Immature natural killer cell (primary cell): ENCODE data around the gene DCC. TPM values are rescaled to one million over a fixed set of nuclear protein-coding genes. Genes with fewer than 3 reads are reported as not detected.

ENCODE experiments used
- DNase-seq, 3 donors: peaks; one replicate each; pipeline ENCODE4 v3.0.0; 2022; ENCODE audit warnings: mixed read lengths in 1 of 3
- H3K27ac Mint-ChIP-seq, 6 donors: one replicate each; pipeline ENCODE4 v1.8.0; 2020; ENCODE audit warnings: mixed read lengths in 6 of 6, mild to moderate bottlenecking in 5 of 6, inconsistent platforms in 4 of 6, moderate library complexity in 3 of 6
- H3K27me3 Mint-ChIP-seq, 3 donors: one replicate each; pipeline ENCODE4 v1.8.0; 2020 to 2021; ENCODE audit warnings: low read depth in 3 of 3, mild to moderate bottlenecking in 3 of 3, mixed read lengths in 3 of 3, moderate library complexity in 3 of 3, inconsistent platforms in 1 of 3
- H3K36me3 Mint-ChIP-seq, 3 donors: one replicate each; pipeline ENCODE4 v1.8.0; 2020; ENCODE audit warnings: mixed read lengths in 3 of 3, inconsistent platforms in 2 of 3, mild to moderate bottlenecking in 2 of 3
- H3K4me1 Mint-ChIP-seq, 2 donors: one replicate each; pipeline ENCODE4 v1.8.0; 2020; ENCODE audit warnings: inconsistent platforms in 2 of 2, mild to moderate bottlenecking in 2 of 2, mixed read lengths in 2 of 2, moderate library complexity in 1 of 2
- H3K4me3 Mint-ChIP-seq, 5 donors: one replicate each; pipeline ENCODE4 v1.8.0; 2020; ENCODE audit warnings: mild to moderate bottlenecking in 5 of 5, mixed read lengths in 5 of 5, inconsistent platforms in 3 of 5, moderate library complexity in 3 of 5
- H3K9me3 Mint-ChIP-seq, 6 donors: one replicate each; pipeline ENCODE4 v1.8.0; 2020; ENCODE audit warnings: mild to moderate bottlenecking in 6 of 6, mixed read lengths in 6 of 6, inconsistent platforms in 4 of 6, moderate library complexity in 3 of 6
- polyA plus RNA-seq, 3 donors: library from polyadenylated mRNA; unstranded; fragments of 300-500 nt; fragmentation: Illumina TruSeq; gene quantifications; one replicate each; pipeline ENCODE4 v1.2.3, GENCODE V29; 2021

The DCC gene
- polyA plus RNA-seq, 3 donors from 2014 or later = not detected

DNA sequence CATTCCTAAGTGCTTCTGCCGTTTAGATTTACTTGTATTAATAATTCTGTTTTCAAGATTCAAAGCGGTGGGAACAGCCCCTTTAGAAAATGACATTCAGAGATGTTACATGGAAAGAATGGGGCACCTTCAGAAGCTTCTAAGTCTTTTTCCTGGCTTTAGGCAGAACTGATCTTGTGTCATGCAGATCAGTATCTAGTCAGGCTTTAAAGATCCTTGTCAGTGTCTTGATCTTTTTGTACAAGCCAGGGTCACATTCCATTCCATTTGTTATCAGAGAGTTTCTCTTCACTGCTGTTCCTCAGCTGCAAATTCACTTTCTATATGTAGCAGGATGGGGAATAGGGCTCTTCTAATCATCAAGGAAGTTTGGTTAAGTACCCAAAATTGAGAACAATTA, 275.3 kb downstream of the DCC start:
- no peaks in the 10 kb centered on the region for H3K36me3 Mint-ChIP-seq
- no peak for DNase-seq
- no peak overlapping the region for H3K27ac Mint-ChIP-seq

DNA sequence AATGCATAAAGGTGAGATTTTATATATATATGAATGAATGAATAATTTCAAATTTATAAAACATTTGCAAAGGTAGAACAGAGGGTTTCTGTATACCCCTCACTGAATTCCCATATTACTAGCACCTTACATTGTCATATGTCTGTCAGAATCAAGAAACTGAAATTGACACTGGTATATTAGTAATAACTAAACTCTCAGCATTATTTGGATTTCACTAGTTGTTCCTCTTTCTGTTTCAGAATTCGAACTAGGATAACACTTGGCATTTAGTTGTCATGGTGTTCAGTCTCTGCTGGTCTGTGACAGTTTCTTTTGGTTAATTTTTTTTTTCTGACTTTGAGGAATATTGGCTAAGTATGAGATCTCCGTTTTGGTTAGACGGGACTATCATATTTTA, 275.9 kb downstream of the DCC start:
- no peak overlapping the region for H3K4me3 Mint-ChIP-seq
- H3K27ac Mint-ChIP-seq = no peak overlapping the region
- DNase-seq = no peak
- H3K36me3 Mint-ChIP-seq = no peaks in the 10 kb centered on the region
- no peaks in the 10 kb centered on the region for H3K4me1 Mint-ChIP-seq
- no peaks in the 10 kb centered on the region for H3K27me3 Mint-ChIP-seq
- H3K9me3 Mint-ChIP-seq = peaks cover 0 to 12% (median 5%) of the 10 kb centered on the region in 6 donors

More for the DNA sequence above, 275.3 kb downstream of the DCC start:
- H3K4me1 Mint-ChIP-seq = no peaks in the 10 kb centered on the region
- H3K9me3 Mint-ChIP-seq = peaks cover 0 to 13% (median 4%) of the 10 kb centered on the region in 6 donors
- no peak overlapping the region for H3K4me3 Mint-ChIP-seq
- no peaks in the 10 kb centered on the region for H3K27me3 Mint-ChIP-seq

DNA sequence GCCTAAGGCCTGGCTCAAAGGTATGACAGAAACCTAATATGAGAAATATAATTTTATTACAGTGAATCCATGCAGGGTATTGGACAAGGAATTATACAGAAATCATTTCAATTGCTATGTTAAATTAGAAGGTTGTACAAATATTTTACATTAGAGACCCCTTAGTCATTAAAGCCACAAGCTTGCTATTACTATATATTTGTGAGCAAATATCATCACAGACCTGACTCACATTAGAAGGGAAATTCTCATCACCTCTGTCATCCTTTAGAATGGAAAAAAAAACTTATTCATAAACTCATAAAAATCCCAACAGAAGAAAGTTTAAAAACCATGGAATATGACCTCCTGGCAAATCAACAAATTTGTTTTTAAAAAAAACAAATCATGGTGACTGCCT, 277.9 kb downstream of the DCC start:
- no peaks in the 10 kb centered on the region for H3K27me3 Mint-ChIP-seq
- peaks cover 3 to 12% (median 7%) of the 10 kb centered on the region in 6 donors for H3K9me3 Mint-ChIP-seq
- no peaks in the 10 kb centered on the region for H3K36me3 Mint-ChIP-seq
- no peaks in the 10 kb centered on the region for H3K4me1 Mint-ChIP-seq
- H3K4me3 Mint-ChIP-seq = no peak overlapping the region
- H3K27ac Mint-ChIP-seq = no peak overlapping the region
- no peak for DNase-seq

DNA sequence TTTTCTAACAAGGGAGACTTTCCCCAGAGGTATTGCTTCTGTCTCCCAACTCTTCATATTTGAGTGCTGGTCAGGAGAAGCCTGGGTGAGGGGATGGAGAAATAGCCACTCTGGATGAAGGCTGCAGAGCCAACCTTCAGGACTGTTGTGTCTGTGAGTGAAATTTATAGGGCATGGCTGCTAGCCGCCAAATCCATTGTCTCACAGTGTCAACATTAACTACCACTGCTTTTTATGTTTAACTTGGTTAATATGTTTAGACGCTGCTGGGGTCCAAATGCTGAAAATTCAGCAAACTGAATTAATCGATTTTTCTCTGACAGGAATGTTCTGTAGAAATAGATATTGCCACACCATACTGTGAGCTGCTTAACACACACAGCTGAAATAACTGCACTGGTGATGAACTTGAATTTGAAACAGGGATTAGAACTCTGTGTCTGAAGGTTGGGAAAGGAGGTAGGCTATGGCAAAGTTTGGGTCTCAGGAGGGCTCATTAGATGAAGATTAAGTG, 281.0 kb downstream of the DCC start:
- Mint-ChIP-seq H3K4me1 (no peaks in the 10 kb centered on the region), H3K27ac (no peak overlapping the region), H3K9me3 (peaks cover 3 to 15% (median 7%) of the 10 kb centered on the region in 6 donors), H3K36me3 (no peaks in the 10 kb centered on the region), H3K27me3 (no peaks in the 10 kb centered on the region), H3K4me3 (no peak overlapping the region)
- no peak for DNase-seq

DNA sequence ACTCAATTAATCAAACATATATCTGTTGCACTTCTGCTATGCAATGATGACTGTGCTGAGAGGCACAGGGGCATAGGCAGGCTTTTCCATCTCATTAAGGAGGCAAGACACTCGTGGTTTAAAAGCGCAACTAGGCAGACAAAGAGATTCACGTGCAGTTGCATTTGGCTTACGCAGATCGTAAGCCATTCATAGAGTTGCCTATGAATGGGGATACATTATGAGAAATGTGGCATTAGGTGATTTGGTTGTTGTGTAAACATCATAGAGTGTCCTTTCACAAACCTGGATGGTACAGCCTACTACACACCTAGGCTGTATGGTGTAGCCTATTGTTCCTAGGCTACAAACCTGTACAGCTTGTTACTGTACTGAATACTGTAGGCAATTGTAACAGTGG, 284.7 kb downstream of the DCC start:
- Mint-ChIP-seq H3K4me1 (no peaks in the 10 kb centered on the region), H3K27me3 (no peaks in the 10 kb centered on the region), H3K9me3 (peaks cover 2 to 13% (median 6%) of the 10 kb centered on the region in 6 donors), H3K36me3 (no peaks in the 10 kb centered on the region), H3K27ac (no peak overlapping the region), H3K4me3 (no peak overlapping the region)
- no peak for DNase-seq

DNA sequence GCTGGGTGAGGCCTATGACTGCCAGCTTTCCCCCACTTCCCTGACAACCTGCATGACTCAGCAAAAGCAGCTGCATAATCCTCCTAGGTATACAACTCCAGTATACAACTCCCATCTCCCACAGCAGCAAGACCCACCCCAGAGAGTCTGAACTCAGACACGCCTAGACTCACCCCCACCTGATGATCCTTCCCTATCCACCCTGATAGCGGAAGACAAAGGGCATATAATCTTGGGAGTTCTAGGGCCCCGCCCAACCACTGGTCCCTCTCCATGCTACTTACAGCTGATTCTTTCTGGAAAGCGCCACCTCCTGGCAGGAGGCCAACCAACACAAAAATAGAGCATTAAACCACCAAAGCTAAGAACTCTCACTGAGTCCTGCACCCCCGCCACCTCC, 296.5 kb downstream of the DCC start:
- Mint-ChIP-seq H3K4me3 (no peak overlapping the region), H3K36me3 (no peaks in the 10 kb centered on the region), H3K9me3 (peaks cover 6 to 42% (median 9%) of the 10 kb centered on the region in 6 donors), H3K27ac (no peak overlapping the region), H3K4me1 (no peaks in the 10 kb centered on the region), H3K27me3 (peaks cover 0 to 3% (median 2%) of the 10 kb centered on the region in 3 donors)
- no peak for DNase-seq

DNA sequence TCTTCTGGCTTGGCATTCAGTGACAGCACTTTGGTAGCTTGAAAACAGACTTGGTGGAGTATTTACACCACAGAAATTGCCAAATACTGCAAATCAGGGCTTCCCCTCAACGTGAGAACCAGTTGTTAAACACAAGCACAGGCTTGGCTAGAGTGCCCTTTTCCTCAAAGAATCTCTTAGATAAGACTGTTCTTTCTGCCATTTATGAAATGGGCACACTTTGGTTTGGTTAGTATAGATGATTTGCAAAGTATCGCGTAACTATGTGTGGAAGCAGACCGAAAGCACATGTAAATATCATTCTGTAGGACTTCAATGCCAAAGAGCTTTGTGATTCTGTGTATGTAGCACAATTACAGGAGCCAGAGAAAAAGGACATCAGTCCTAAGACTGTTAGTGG, 308.2 kb downstream of the DCC start:
- no peaks in the 10 kb centered on the region for H3K4me1 Mint-ChIP-seq
- H3K9me3 Mint-ChIP-seq = peaks cover 0 to 21% (median 7%) of the 10 kb centered on the region in 6 donors
- no peak for DNase-seq
- no peaks in the 10 kb centered on the region for H3K27me3 Mint-ChIP-seq
- no peak overlapping the region for H3K27ac Mint-ChIP-seq
- no peak overlapping the region for H3K4me3 Mint-ChIP-seq
- H3K36me3 Mint-ChIP-seq = no peaks in the 10 kb centered on the region

DNA sequence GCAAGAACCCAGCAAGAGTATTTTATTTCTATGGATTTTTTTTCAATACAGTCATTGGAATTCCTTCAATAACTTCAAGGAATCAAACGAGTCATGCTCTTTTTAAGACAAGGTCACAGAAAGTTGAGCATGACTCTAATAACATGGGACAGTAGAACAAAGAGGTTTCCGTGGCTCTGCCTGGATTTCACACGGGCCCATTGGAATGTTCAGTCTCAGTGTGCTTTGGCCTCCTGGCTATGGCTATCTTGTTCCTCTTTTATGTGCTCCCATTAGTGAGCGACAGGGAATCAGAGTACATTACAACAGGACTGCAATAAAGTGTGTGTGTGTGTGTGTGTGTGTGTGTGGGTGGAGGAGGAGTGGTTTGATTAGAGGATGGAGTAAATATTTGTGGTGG, 312.4 kb downstream of the DCC start:
- Mint-ChIP-seq H3K36me3 (no peaks in the 10 kb centered on the region), H3K27me3 (no peaks in the 10 kb centered on the region), H3K4me3 (no peak overlapping the region), H3K4me1 (no peaks in the 10 kb centered on the region), H3K27ac (no peak overlapping the region), H3K9me3 (peaks cover 0 to 14% (median 3%) of the 10 kb centered on the region in 6 donors)
- no peak for DNase-seq

DNA sequence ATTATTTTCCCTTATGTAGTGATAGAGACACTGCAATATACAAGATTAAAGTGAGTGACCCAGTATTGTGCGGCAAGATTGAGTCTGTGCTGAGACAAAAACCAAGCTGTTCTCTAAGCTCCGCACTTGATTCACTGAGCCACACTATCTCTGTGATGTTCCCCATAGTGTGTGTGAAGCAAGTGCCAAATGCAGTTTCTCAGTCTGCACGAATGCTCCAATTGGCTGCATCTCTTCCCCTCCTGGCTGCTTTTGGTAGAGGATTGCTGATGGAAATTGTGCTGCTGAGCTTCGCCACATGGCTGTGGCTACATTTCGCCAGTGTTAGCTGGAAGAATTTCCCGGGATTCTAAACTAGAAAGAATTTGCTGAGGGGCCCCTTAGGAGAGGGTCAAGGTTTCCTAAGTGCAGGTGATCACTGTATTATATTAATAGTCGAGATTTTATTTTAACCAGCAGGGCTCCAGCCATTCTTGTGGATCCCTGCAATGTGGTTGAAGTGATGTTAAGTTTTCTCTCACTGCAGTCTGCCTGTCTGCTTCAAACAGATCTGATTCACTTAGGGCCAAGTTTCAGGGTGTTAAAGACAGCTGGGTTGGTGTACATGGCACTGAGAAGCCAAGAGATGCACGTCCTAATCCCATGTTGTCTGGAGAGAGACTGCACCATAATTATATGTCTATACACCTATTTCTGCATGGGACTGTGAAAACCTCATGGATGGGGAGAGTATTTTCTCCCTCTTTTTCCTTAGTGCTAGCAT, 317.2 kb downstream of the DCC start:
- Mint-ChIP-seq H3K4me1 (no peaks in the 10 kb centered on the region), H3K4me3 (no peak overlapping the region), H3K9me3 (peaks cover 3 to 16% (median 5%) of the 10 kb centered on the region in 6 donors), H3K27me3 (no peaks in the 10 kb centered on the region), H3K27ac (no peak overlapping the region), H3K36me3 (no peaks in the 10 kb centered on the region)
- no peak for DNase-seq

DNA sequence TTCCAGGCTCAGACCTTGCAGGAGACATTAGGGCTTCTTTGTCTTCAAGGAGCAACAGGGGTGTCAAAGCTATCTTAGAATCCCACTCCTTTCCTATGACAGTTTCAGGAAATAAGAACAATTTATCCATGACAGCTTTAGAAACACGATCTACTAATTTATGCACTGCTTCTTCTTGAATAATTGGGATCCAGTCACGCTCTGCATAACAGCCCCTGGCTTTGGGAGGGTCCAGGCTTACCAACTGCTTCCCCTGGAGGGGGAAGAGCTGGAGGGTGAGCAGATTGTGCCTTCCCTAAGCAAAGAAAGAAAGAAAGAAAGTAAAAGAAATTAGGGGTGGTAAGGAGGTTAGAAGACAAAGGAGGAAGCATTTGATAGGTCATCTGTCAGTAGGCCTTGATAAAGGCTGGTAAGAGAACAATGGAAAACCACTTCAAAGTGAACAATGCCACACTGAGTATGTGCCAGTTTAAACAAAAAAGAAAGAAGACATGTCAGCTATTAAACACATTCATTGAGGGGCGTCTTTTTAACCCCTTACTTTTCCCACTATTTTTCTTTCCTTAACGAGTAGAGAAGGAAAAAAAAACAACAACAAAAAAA, 327.6 kb downstream of the DCC start:
- H3K36me3 Mint-ChIP-seq = no peaks in the 10 kb centered on the region
- peaks cover 0 to 5% (median 0%) of the 10 kb centered on the region in 3 donors for H3K27me3 Mint-ChIP-seq
- DNase-seq = no peak
- peaks cover 3 to 24% (median 6%) of the 10 kb centered on the region in 6 donors for H3K9me3 Mint-ChIP-seq
- H3K27ac Mint-ChIP-seq = no peak overlapping the region
- no peaks in the 10 kb centered on the region for H3K4me1 Mint-ChIP-seq
- no peak overlapping the region for H3K4me3 Mint-ChIP-seq

DNA sequence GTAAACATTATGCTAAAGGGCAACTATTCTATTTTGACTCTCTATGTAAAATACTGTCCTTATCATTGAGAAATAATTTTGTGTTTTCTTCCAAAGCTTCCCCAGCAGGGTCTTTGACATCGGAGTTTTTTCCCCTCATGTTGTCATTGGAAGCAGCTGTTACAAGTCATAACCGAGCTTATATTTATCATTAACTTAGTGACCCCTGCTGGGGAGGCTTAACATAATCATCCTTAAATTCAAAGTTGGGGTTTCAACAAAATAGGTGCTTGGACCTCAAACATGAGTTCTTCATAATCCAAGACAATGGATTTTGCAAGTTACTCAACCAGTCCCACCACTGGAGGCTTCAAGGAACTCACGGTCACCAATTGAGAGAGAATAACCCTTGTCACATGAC, 330.9 kb downstream of the DCC start:
- Mint-ChIP-seq H3K9me3 (peaks cover 3 to 10% (median 6%) of the 10 kb centered on the region in 6 donors), H3K36me3 (no peaks in the 10 kb centered on the region), H3K27me3 (peaks cover 2 to 5% (median 4%) of the 10 kb centered on the region in 3 donors), H3K4me3 (no peak overlapping the region), H3K4me1 (no peaks in the 10 kb centered on the region), H3K27ac (no peak overlapping the region)
- no peak for DNase-seq

DNA sequence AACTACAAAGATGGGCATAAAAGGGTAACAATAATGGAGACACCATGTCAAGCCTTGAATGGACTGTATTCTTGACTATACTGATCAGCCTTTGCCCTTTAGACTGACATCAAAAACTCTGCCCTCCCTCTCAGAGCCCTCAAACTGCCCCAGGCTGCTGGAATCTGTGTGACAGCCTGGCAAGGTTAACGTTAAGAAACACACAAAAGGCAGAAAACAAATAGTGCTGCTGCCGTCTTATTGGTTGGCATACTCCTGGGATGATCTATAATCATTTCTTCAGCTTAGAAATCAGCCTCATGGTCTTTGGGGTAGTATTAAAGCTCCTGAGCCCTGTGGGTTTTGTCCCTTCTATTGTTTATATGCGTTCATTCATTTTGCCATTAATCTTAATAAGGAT, 338.0 kb downstream of the DCC start:
- no peak for DNase-seq
- H3K27ac Mint-ChIP-seq = no peak overlapping the region
- H3K9me3 Mint-ChIP-seq = peaks cover 0 to 5% (median 2%) of the 10 kb centered on the region in 6 donors
- no peak overlapping the region for H3K4me3 Mint-ChIP-seq
- no peaks in the 10 kb centered on the region for H3K4me1 Mint-ChIP-seq
- no peaks in the 10 kb centered on the region for H3K36me3 Mint-ChIP-seq
- peaks cover 0 to 4% (median 2%) of the 10 kb centered on the region in 3 donors for H3K27me3 Mint-ChIP-seq

DNA sequence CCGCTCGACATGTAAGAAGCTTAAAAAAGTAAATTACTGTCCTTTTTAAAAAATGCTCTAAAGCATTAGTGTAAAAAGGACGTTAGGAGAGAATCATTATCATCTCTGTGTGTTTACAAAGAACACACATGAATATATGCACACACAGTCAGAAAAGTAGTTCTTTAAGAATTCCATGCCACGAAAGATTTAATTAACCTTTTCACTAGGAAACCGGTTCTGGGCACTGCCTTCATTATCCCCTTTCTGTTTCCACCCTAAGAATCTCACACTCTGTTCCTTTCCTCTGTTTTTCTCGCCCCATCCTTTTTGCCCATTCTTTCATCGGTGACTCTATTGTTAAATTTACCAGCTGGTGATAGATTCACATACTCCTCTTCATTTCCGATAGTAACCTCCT, 338.6 kb downstream of the DCC start:
- Mint-ChIP-seq H3K9me3 (peaks cover 0 to 5% (median 2%) of the 10 kb centered on the region in 6 donors), H3K27ac (no peak overlapping the region), H3K4me1 (no peaks in the 10 kb centered on the region), H3K27me3 (peaks cover 0 to 4% (median 2%) of the 10 kb centered on the region in 3 donors), H3K36me3 (no peaks in the 10 kb centered on the region), H3K4me3 (no peak overlapping the region)
- DNase-seq = no peak

DNA sequence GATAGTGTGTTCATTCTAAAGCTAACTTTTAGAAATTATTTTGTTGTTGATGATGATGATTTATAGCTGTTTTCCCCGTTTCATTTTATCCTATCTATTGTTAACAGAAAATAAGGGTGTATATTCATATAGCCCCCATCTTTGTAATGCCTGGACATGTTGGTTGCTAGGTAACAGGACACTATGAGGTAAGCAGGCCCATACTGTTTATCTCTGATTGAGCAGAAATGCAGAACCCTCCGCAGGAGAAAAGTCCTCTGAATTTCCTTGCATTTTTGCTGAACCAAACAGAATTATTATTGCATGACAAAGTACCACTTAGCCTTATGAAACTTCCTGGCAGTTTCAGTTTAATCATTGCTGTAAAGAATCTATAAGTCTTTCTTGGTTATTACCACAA, 339.4 kb downstream of the DCC start:
- H3K9me3 Mint-ChIP-seq = peaks cover 0 to 5% (median 2%) of the 10 kb centered on the region in 6 donors
- H3K27ac Mint-ChIP-seq = no peak overlapping the region
- H3K4me3 Mint-ChIP-seq = no peak overlapping the region
- peaks cover 0 to 4% (median 2%) of the 10 kb centered on the region in 3 donors for H3K27me3 Mint-ChIP-seq
- no peaks in the 10 kb centered on the region for H3K36me3 Mint-ChIP-seq
- no peaks in the 10 kb centered on the region for H3K4me1 Mint-ChIP-seq
- DNase-seq = no peak
